HepG2 (cell line): ENCODE measurements around the gene ZNF25. TPM values are rescaled to one million over a fixed set of nuclear protein-coding genes. Genes with fewer than 3 reads are reported as not detected.
A peak's percentile ranks its signal among the peaks of the same experiment; 100 is the strongest.

Experiments used
- ATAC-seq: fragments of 200-7000 bp; cut with Tn5 transposase; 3 replicates; pipeline ENCODE4 v1.9.1; 2020; ENCODE audit warnings: mild to moderate bottlenecking, moderate library complexity
- BruUV-seq: library from RNA; stranded (reverse); fragments of 400-500 nt; replicated peaks from 2 replicates; lab custom pipeline; 2021; lab: Mats Ljungman, UMichigan
- CTCF ChIA-PET: fragments of 300-600 bp; formaldehyde crosslinking; extraction: SDS; loops from one replicate; lab custom pipeline; 2021; ENCODE audit warnings: low total read pairs, inconsistent platforms, low intra/inter-chr PET ratio; lab: Yijun Ruan, JAX
- POLR2A ChIA-PET: fragments of 350-600 bp; sonication (Branson Sonifier 250); formaldehyde crosslinking; loops from one replicate; lab custom pipeline; 2020; ENCODE audit warnings: antibody characterized with exemption, inconsistent platforms; lab: Yijun Ruan, JAX
- DNase-seq: peaks from one replicate; pipeline ENCODE4 v3.0.0-alpha.2; 2015; ENCODE audit warnings: low spot score
- FAIRE-seq: peaks from 3 replicates; lab custom pipeline; 2011; peaks lifted over from hg19 to GRCh38; lab: Jason Lieb, UNC
- H2AFZ ChIP-seq: one replicate; pipeline ENCODE4 v1.6.1; 2011; ENCODE audit warnings: low read length, inconsistent platforms
- H3K27ac ChIP-seq: fragments of 300-600 bp; 3 replicates; pipeline ENCODE4 v1.8.0; 2011; ENCODE audit warnings: mixed run types, mild to moderate bottlenecking, mixed read lengths, low read length, inconsistent platforms; ENCODE audit not compliant: insufficient read depth; ENCODE audit errors: extremely low read length
- H3K27me3 ChIP-seq, 2 experiments: fragments of 200-600 bp in 1 of 2; 2 replicates in 1 of 2; 3 replicates in 1 of 2; pipeline versions ENCODE4 v1.6.0 to v1.8.0; 2011; ENCODE audit warnings: low read length in 2 of 2, mild to moderate bottlenecking in 2 of 2, moderate library complexity in 2 of 2, inconsistent platforms in 1 of 2; ENCODE audit not compliant: insufficient read depth in 2 of 2, control insufficient read depth in 1 of 2
- H3K36me3 ChIP-seq, 2 experiments: fragments of 200-600 bp in 1 of 2; replicated peaks in 1 of 2; 2 replicates in 1 of 2; 3 replicates in 1 of 2; pipeline versions ENCODE4 v1.5.1 to v1.8.0; 2011; ENCODE audit warnings: low read length in 2 of 2, inconsistent platforms in 1 of 2; ENCODE audit not compliant: insufficient read depth in 2 of 2, control insufficient read depth in 1 of 2
- H3K4me1 ChIP-seq: 2 replicates; pipeline ENCODE4 v1.5.1; 2012; ENCODE audit warnings: low read length, inconsistent platforms; ENCODE audit not compliant: insufficient read depth
- H3K4me2 ChIP-seq: 2 replicates; pipeline ENCODE4 v1.6.0; 2011; ENCODE audit warnings: low read depth, low read length, inconsistent platforms
- H3K4me3 ChIP-seq, 3 experiments: fragments of 200-600 bp in 1 of 3; sonication (generic), shearing (Covaris generic) in 1 of 3; replicated peaks in 1 of 3; 2 replicates each; pipeline ENCODE4 v1.5.1; 2011 to 2016; ENCODE audit warnings: low read length in 3 of 3, inconsistent platforms in 2 of 3, low read depth in 2 of 3, mild to moderate bottlenecking in 2 of 3, control low read depth in 1 of 3, mixed read lengths in 1 of 3; ENCODE audit not compliant: insufficient read depth in 1 of 3
- H3K79me2 ChIP-seq: one replicate; pipeline ENCODE4 v1.6.1; 2011; ENCODE audit warnings: low read length, inconsistent platforms; ENCODE audit not compliant: insufficient read depth
- H3K9ac ChIP-seq: 2 replicates; pipeline ENCODE4 v1.6.0; 2011; ENCODE audit warnings: mild to moderate bottlenecking, low read depth, low read length, inconsistent platforms; ENCODE audit not compliant: insufficient read depth
- H3K9me3 ChIP-seq: 2 replicates; pipeline ENCODE4 v1.5.1; 2012; ENCODE audit warnings: mild to moderate bottlenecking, low read length
- H4K20me1 ChIP-seq: 2 replicates; pipeline ENCODE4 v1.6.0; 2011; ENCODE audit warnings: inconsistent platforms, mild to moderate bottlenecking, low read length, moderate library complexity; ENCODE audit not compliant: insufficient read depth
- ASH2L ChIP-seq: fragments of 300-600, 200-600 bp; sonication (generic); IDR thresholded peaks from 2 replicates; pipeline ENCODE4 v1.7.0; 2017; ENCODE audit warnings: low read depth, mild to moderate bottlenecking, moderate library complexity, mixed read lengths, low read length; ENCODE audit not compliant: insufficient read length
- CTCF ChIP-seq: sonication (generic); formaldehyde crosslinking; IDR thresholded peaks from 2 replicates; pipeline ENCODE4 v1.5.0; 2020; ENCODE audit warnings: mild to moderate bottlenecking, missing genetic modification reagents, moderate library complexity
- KLF9 ChIP-seq: IDR thresholded peaks from 2 replicates; pipeline ENCODE4 v1.6.1; 2016; ENCODE audit warnings: low read depth
- NR0B2 ChIP-seq: sonication (generic); formaldehyde crosslinking; IDR thresholded peaks from 2 replicates; pipeline ENCODE4 v1.4.0; 2020; ENCODE audit warnings: mild to moderate bottlenecking, missing genetic modification reagents
- POGZ ChIP-seq: sonication (generic); formaldehyde crosslinking; IDR thresholded peaks from 2 replicates; pipeline ENCODE4 v1.4.0; 2020; ENCODE audit warnings: mild to moderate bottlenecking, missing genetic modification reagents
- REL ChIP-seq: sonication (generic); formaldehyde crosslinking; conservative IDR thresholded peaks from 2 replicates; pipeline ENCODE4 v1.8.0; 2022; ENCODE audit warnings: mild to moderate bottlenecking, missing genetic modification reagents, moderate library complexity
- RNF2 ChIP-seq: fragments of 450-650 bp; conservative IDR thresholded peaks from 2 replicates; pipeline ENCODE4 v1.6.1; 2016; ENCODE audit warnings: low read depth
- STAG1 ChIP-seq: sonication (generic); formaldehyde crosslinking; IDR thresholded peaks from 2 replicates; pipeline ENCODE4 v1.4.0; 2020; ENCODE audit warnings: missing genetic modification reagents
- ZNF230 ChIP-seq: sonication (generic); formaldehyde crosslinking; IDR thresholded peaks from 2 replicates; pipeline ENCODE4 v1.4.0; 2020; ENCODE audit warnings: mild to moderate bottlenecking, missing genetic modification reagents
- ZNF646 ChIP-seq: sonication (generic); formaldehyde crosslinking; IDR thresholded peaks from 2 replicates; pipeline ENCODE4 v1.9.0; 2021; ENCODE audit warnings: mild to moderate bottlenecking, missing genetic modification reagents
- WGBS: methylation state at CpG from one replicate; pipeline ENCODE4 v1.1.6; 2017; ENCODE audit warnings: low lambda C conversion rate; 5-methylcytosine and 5-hydroxymethylcytosine counted together
- in situ Hi-C: cut with HindIII; loops from 2 replicates; pipeline ENCODE4 v1.10.0; 2017; ENCODE audit warnings: low pct_unique_long_range_greater_than_20kb; ENCODE audit not compliant: extremely low pct_ligation_motif_present
- intact Hi-C: fragments of 100-400 bp; cut with micrococcal nuclease; formaldehyde crosslinking; loops from one replicate; pipeline ENCODE4 v1.10.0; 2022; ENCODE audit not compliant: unreplicated experiment
- polyA plus RNA-seq, 8 experiments: library from polyadenylated mRNA; depleted of rRNA in 3 of 8; stranded (reverse) in 7 of 8; unstranded in 1 of 8; fragments of >200 nt; fragmentation: Illumina TruSeq in 4 of 8; extraction: Trizol in 4 of 8; gene quantifications; 2 replicates each; pipeline versions ENCODE4 v1.2.1 to v1.2.3, GENCODE V29; 2011 to 2016; ENCODE audit warnings: low read depth in 4 of 8, missing spikeins in 1 of 8, mixed read lengths in 1 of 8; ENCODE audit not compliant: insufficient read depth in 1 of 8
- total RNA-seq, 5 experiments: library from RNA; depleted of rRNA; stranded (reverse); fragments of >200 nt; fragmentation: Illumina TruSeq; extraction: Trizol; gene quantifications; 2 replicates each; pipeline ENCODE4 v1.2.3, GENCODE V29; 2016; ENCODE audit warnings: low read depth in 1 of 5

Gene ZNF25
- total and polyA plus RNA-seq, 2 of the 13 experiments (the other 11 are each of a cell fraction or from before 2014, with no cell fraction given): 1.4 to 1.5 TPM

- BruUV-seq: no TSS peak
These were observed 28.9 kb downstream of the ZNF25 start for GRCh38 chr10:37947526-37947925.

GRCh38 chr10:37937864-37938263 is 38.6 kb downstream of the ZNF25 start:
- Histone ChIP-seq H4K20me1 (no peaks in the 10 kb centered on the region), H3K4me1 (no peaks in the 10 kb centered on the region), H3K27ac (no peak overlapping the region), H3K27me3 (peaks cover 3% of the 10 kb centered on the region in 2 experiments; a peak in 2 of 5 replicates), H3K9ac (no peak overlapping the region), H3K9me3 (no peaks in the 10 kb centered on the region), H2AFZ (no peak overlapping the region), H3K79me2 (no peaks in the 10 kb centered on the region), H3K36me3 (no peaks in the 10 kb centered on the region), H3K4me3 (no peak overlapping the region), H3K4me2 (no peak overlapping the region)
- ChIA-PET POLR2A (no interaction called here), CTCF (no interaction called here)
- no peak for DNase-seq
- no TSS peak for BruUV-seq
- ATAC-seq: peak; percentile 64
- in situ Hi-C loops: no loop called here
- FAIRE-seq: no peak
- intact Hi-C loops: loop anchor here (10.0 kb wide), 1 partner anchor 183 kb away; no protein-coding TSS in a partner anchor
- 0% methylated on average over 5 of the region's 5 CpGs for WGBS
- TF ChIP-seq ZNF230 (no peak), STAG1 (peak; percentile 31; the same call in 1 of the 2 replicates), REL (CRISPR knock-in tag) (no peak), KLF9 (CRISPR knock-in tag) (no peak), ZNF646 (no peak), CTCF (peak; percentile 34; the same call in 1 of the 2 replicates), NR0B2 (CRISPR knock-in tag) (no peak), POGZ (no peak)

More at GRCh38 chr10:37947526-37947925, 28.9 kb downstream of the ZNF25 start:
- no peak for ATAC-seq
- ChIA-PET POLR2A (no interaction called here), CTCF (no interaction called here)
- FAIRE-seq: no peak
- H3K9me3 ChIP-seq: no peaks in the 10 kb centered on the region
- H4K20me1 ChIP-seq: no peaks in the 10 kb centered on the region
- in situ Hi-C loops: no loop called here
- no peaks in the 10 kb centered on the region for H3K27me3 ChIP-seq
- no peak for TF ChIP-seq ASH2L
- no peak for TF ChIP-seq RNF2
- no peak for DNase-seq
- H3K4me1 ChIP-seq: no peaks in the 10 kb centered on the region
- no peak overlapping the region for H3K27ac ChIP-seq
- no peak overlapping the region for H2AFZ ChIP-seq
- H3K4me3 ChIP-seq: no peak overlapping the region
- H3K4me2 ChIP-seq: no peak overlapping the region
- H3K36me3 ChIP-seq: no peaks in the 10 kb centered on the region
- no peak overlapping the region for H3K9ac ChIP-seq
- no peaks in the 10 kb centered on the region for H3K79me2 ChIP-seq
- intact Hi-C loops: no loop called here
